ENCODE data around the gene SEPTIN1.
A peak's percentile ranks its signal among the peaks of the same experiment; 100 is the strongest.
"Not testable (repeated sequence)": the region's sequence is repeated elsewhere in the genome, so short reads cannot be mapped to it uniquely, and the experiment has no call there.

GRCh38 chr16:30341971-30342370 is 40.4 kb downstream of the SEPTIN1 start:
- not testable (repeated sequence) for TF ChIP-seq NFE2L2, CEBPB, POLR2A, BHLHE40, MAFK, USF2 (IDR thresholded peaks at IDR 0.05; ENCODE audit: low read depth, low read length)
- peak; percentile 22; the same call in 1 of the 2 replicates for TF ChIP-seq CTCF (conservative IDR thresholded peaks at IDR 0.05; ENCODE audit: low read depth, low read length)
- 0 out of 2 replicates have a peak, but pooled peaks have one; percentile 12 for TF ChIP-seq RAD21 (IDR thresholded peaks at IDR 0.05; ENCODE audit: low read length)

Data from IMR-90 (cell line).